H9 (cell line): ENCODE measurements around the gene CERK. TPM values are rescaled to one million over a fixed set of nuclear protein-coding genes. Genes with fewer than 3 reads are reported as not detected.

Experiments used
- DNase-seq: peaks from one replicate; pipeline ENCODE4 v3.0.0-alpha.2; 2017
- H2AFZ ChIP-seq: one replicate; pipeline ENCODE4 v1.6.1; 2013; ENCODE audit warnings: mild to moderate bottlenecking, low read length, control low read depth, moderate library complexity
- H2AK5ac ChIP-seq: 2 replicates; pipeline ENCODE4 v1.6.1; 2013; ENCODE audit warnings: low read length, control low read depth, mixed read lengths; ENCODE audit not compliant: insufficient read length
- H2BK120ac ChIP-seq: one replicate; pipeline ENCODE4 v1.6.1; 2013; ENCODE audit warnings: low read depth, mild to moderate bottlenecking, low read length, control low read depth, inconsistent platforms; ENCODE audit not compliant: poor library complexity, severe bottlenecking
- H2BK12ac ChIP-seq: 2 replicates; pipeline ENCODE4 v1.6.1; 2013; ENCODE audit warnings: low read length, control low read depth, mixed read lengths, low read depth; ENCODE audit not compliant: insufficient read length
- H2BK15ac ChIP-seq: 2 replicates; pipeline ENCODE4 v1.6.1; 2013; ENCODE audit warnings: low read depth, low read length, control low read depth
- H2BK20ac ChIP-seq: one replicate; pipeline ENCODE4 v1.6.1; 2013; ENCODE audit warnings: low read depth, mild to moderate bottlenecking, low read length, control low read depth, inconsistent platforms; ENCODE audit not compliant: poor library complexity, severe bottlenecking
- H2BK5ac ChIP-seq: 2 replicates; pipeline ENCODE4 v1.6.1; 2013; ENCODE audit warnings: low read length, control low read depth, mixed read lengths; ENCODE audit not compliant: insufficient read length
- H3K14ac ChIP-seq: 2 replicates; pipeline ENCODE4 v1.6.1; 2013; ENCODE audit warnings: low read length, control low read depth; ENCODE audit not compliant: insufficient read depth
- H3K18ac ChIP-seq: 2 replicates; pipeline ENCODE4 v1.6.1; 2013; ENCODE audit warnings: low read depth, mild to moderate bottlenecking, mixed read lengths, low read length, control low read depth; ENCODE audit not compliant: insufficient read length
- H3K23ac ChIP-seq: 2 replicates; pipeline ENCODE4 v1.6.1; 2013; ENCODE audit warnings: low read length, control low read depth, mixed read lengths, low read depth; ENCODE audit not compliant: insufficient read length
- H3K23me2 ChIP-seq: 2 replicates; pipeline ENCODE4 v1.6.1; 2013; ENCODE audit warnings: low read depth, mild to moderate bottlenecking, mixed read lengths, low read length, control low read depth; ENCODE audit not compliant: insufficient read length, poor library complexity, severe bottlenecking
- H3K27ac ChIP-seq: 2 replicates; pipeline ENCODE4 v1.5.1; 2013; ENCODE audit warnings: low read length, control low read depth, mixed read lengths, low read depth; ENCODE audit not compliant: insufficient read length
- H3K27me3 ChIP-seq: 2 replicates; pipeline ENCODE4 v1.6.1; 2013; ENCODE audit warnings: low read length, control low read depth, inconsistent platforms; ENCODE audit not compliant: insufficient read depth
- H3K4ac ChIP-seq: 2 replicates; pipeline ENCODE4 v1.6.1; 2013; ENCODE audit warnings: low read depth, mild to moderate bottlenecking, control low read depth, inconsistent platforms, low read length, moderate library complexity
- H3K4me1 ChIP-seq: 2 replicates; pipeline ENCODE4 v1.6.1; 2013; ENCODE audit warnings: low read length, control low read depth, inconsistent platforms; ENCODE audit not compliant: insufficient read depth
- H3K4me2 ChIP-seq: 2 replicates; pipeline ENCODE4 v1.6.1; 2013; ENCODE audit warnings: low read length, control low read depth, mixed read lengths; ENCODE audit not compliant: insufficient read length, insufficient read depth
- H3K56ac ChIP-seq: 2 replicates; pipeline ENCODE4 v1.6.1; 2013; ENCODE audit warnings: low read depth, mild to moderate bottlenecking, mixed read lengths, low read length, control low read depth; ENCODE audit not compliant: insufficient read length
- H3K79me1 ChIP-seq: 2 replicates; pipeline ENCODE4 v1.6.1; 2013; ENCODE audit warnings: low read depth, mild to moderate bottlenecking, moderate library complexity, low read length, control low read depth, inconsistent platforms; ENCODE audit not compliant: insufficient read depth, poor library complexity, severe bottlenecking
- H3K79me2 ChIP-seq: 2 replicates; pipeline ENCODE4 v1.6.1; 2013; ENCODE audit warnings: low read length, control low read depth, inconsistent platforms; ENCODE audit not compliant: insufficient read depth
- H3K9ac ChIP-seq: 2 replicates; pipeline ENCODE4 v1.6.1; 2013; ENCODE audit warnings: low read length, control low read depth, mixed read lengths; ENCODE audit not compliant: insufficient read length; ENCODE audit errors: extremely low read depth
- H3K9me3 ChIP-seq: one replicate; pipeline ENCODE4 v1.6.1; 2013; ENCODE audit warnings: low read depth, low read length, inconsistent platforms; ENCODE audit not compliant: control insufficient read depth
- H3T11ph ChIP-seq: one replicate; pipeline ENCODE4 v1.6.1; 2013; ENCODE audit warnings: mild to moderate bottlenecking, low read length, control low read depth, inconsistent platforms
- H4K20me1 ChIP-seq: one replicate; pipeline ENCODE4 v1.6.1; 2013; ENCODE audit not compliant: control insufficient read depth, insufficient read length, insufficient read depth
- H4K5ac ChIP-seq: 2 replicates; pipeline ENCODE4 v1.6.1; 2013; ENCODE audit warnings: low read depth, mild to moderate bottlenecking, mixed read lengths, low read length, control low read depth; ENCODE audit not compliant: insufficient read length
- H4K8ac ChIP-seq: replicated peaks from 2 replicates; pipeline ENCODE4 v1.6.1; 2013; ENCODE audit warnings: low read length, control low read depth, mixed read lengths, low read depth; ENCODE audit not compliant: insufficient read length
- H4K91ac ChIP-seq: 2 replicates; pipeline ENCODE4 v1.6.1; 2013; ENCODE audit warnings: low read depth, mild to moderate bottlenecking, moderate library complexity, mixed read lengths, low read length, control low read depth; ENCODE audit not compliant: insufficient read length
- H3K27ac Mint-ChIP-seq, 3 experiments: 2 replicates in 2 of 3; 3 replicates in 1 of 3; pipeline ENCODE4 v1.8.0; 2020 to 2021; ENCODE audit warnings: mixed read lengths in 3 of 3, mild to moderate bottlenecking in 1 of 3, moderate library complexity in 1 of 3
- H3K27me3 Mint-ChIP-seq: 2 replicates; pipeline ENCODE4 v1.8.0; 2021; ENCODE audit warnings: low read depth, mild to moderate bottlenecking, moderate library complexity, mixed read lengths
- H3K36me3 Mint-ChIP-seq, 3 experiments: 2 replicates in 2 of 3; 3 replicates in 1 of 3; pipeline ENCODE4 v1.8.0; 2020 to 2021; ENCODE audit warnings: low read depth in 3 of 3, mixed read lengths in 3 of 3; ENCODE audit not compliant: insufficient read depth in 1 of 3
- H3K4me1 Mint-ChIP-seq, 2 experiments: 2 replicates each; pipeline ENCODE4 v1.8.0; 2020; ENCODE audit warnings: mixed read lengths in 2 of 2
- H3K4me3 Mint-ChIP-seq, 2 experiments: 2 replicates in 1 of 2; 3 replicates in 1 of 2; pipeline ENCODE4 v1.8.0; 2020 to 2021; ENCODE audit warnings: mild to moderate bottlenecking in 2 of 2, mixed read lengths in 2 of 2, moderate library complexity in 1 of 2
- H3K9me3 Mint-ChIP-seq, 2 experiments: 2 replicates in 1 of 2; 3 replicates in 1 of 2; pipeline ENCODE4 v1.8.0; 2020; ENCODE audit warnings: mild to moderate bottlenecking in 2 of 2, mixed read lengths in 2 of 2, moderate library complexity in 1 of 2
- WGBS: extraction: QIAGEN DNeasy Blood & Tissue Kit; methylation state at CpG from one replicate; pipeline ENCODE4 v1.1.7; 2013; ENCODE audit warnings: missing lambda C conversion rate, low lambda C conversion rate, mixed read lengths; ENCODE audit not compliant: insufficient read length; ENCODE audit errors: extremely low coverage; 5-methylcytosine and 5-hydroxymethylcytosine counted together
- total RNA-seq: library from RNA; stranded (reverse); gene quantifications from 2 replicates; pipeline ENCODE4 v1.2.1, GENCODE V29; 2021
- TF ChIP-seq, protein P1 (sequence below): fragments of 200-600 bp; sonication (generic); conservative IDR thresholded peaks from 3 replicates; pipeline ENCODE4 v1.8.0; 2021; ENCODE audit warnings: antibody characterized with exemption, mild to moderate bottlenecking

CERK gene
- total RNA-seq, 1 experiment from 2014 or later, result 47.1 TPM

DNA sequence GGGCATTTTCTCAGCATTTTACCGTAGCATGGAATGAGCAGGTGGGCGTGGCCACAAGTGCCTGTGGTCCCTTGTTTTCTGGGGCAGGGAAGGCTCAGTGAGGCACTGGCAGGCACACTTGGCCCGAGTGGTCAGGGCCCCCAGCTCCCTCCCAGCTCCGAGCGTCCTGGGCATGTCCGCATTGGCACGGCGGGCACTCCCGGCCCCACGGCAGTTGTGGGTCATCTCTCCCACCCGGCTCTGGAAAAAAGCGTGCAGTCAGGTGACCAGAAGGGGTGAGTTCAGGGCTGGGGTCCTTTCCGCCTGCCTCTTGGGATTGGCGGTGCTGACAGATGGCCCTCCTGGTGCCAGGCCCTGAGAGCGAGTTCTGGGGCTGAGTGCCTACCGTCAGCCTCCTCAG is 62.1 kb downstream of the CERK start:
- no peak overlapping the region for H2AK5ac ChIP-seq
- H2BK120ac ChIP-seq, result no peak overlapping the region
- no peaks in the 10 kb centered on the region for H4K20me1 ChIP-seq
- H3K14ac ChIP-seq, result no peak overlapping the region
- H3K56ac ChIP-seq, result no peak overlapping the region
- H2BK15ac ChIP-seq, result no peak overlapping the region
- H3K79me1 ChIP-seq, result no peaks in the 10 kb centered on the region
- no peak overlapping the region for H4K91ac ChIP-seq
- TF ChIP-seq, protein P1, sequence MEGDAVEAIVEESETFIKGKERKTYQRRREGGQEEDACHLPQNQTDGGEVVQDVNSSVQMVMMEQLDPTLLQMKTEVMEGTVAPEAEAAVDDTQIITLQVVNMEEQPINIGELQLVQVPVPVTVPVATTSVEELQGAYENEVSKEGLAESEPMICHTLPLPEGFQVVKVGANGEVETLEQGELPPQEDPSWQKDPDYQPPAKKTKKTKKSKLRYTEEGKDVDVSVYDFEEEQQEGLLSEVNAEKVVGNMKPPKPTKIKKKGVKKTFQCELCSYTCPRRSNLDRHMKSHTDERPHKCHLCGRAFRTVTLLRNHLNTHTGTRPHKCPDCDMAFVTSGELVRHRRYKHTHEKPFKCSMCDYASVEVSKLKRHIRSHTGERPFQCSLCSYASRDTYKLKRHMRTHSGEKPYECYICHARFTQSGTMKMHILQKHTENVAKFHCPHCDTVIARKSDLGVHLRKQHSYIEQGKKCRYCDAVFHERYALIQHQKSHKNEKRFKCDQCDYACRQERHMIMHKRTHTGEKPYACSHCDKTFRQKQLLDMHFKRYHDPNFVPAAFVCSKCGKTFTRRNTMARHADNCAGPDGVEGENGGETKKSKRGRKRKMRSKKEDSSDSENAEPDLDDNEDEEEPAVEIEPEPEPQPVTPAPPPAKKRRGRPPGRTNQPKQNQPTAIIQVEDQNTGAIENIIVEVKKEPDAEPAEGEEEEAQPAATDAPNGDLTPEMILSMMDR, result no peak
- H3K4me1 ChIP-seq, result no peaks in the 10 kb centered on the region
- no CpG with 5 or more reads among the region's 16 CpGs for WGBS
- H4K8ac ChIP-seq, result no peak overlapping the region
- H3T11ph ChIP-seq, result no peak overlapping the region
- H3K23me2 ChIP-seq, result no peaks in the 10 kb centered on the region
- Mint-ChIP-seq H3K27ac (no peak overlapping the region), H3K4me3 (no peak overlapping the region), H3K9me3 (no peaks in the 10 kb centered on the region), H3K36me3 (peaks cover 0 to 3% (median 0%) of the 10 kb centered on the region in 3 experiments; a peak in 1 of 7 replicates), H3K27me3 (no peaks in the 10 kb centered on the region), H3K4me1 (no peaks in the 10 kb centered on the region)
- no peak overlapping the region for H2AFZ ChIP-seq
- no peak overlapping the region for H2BK5ac ChIP-seq
- H3K4me2 ChIP-seq, result no peak overlapping the region
- no peaks in the 10 kb centered on the region for H3K79me2 ChIP-seq
- H3K9me3 ChIP-seq, result no peaks in the 10 kb centered on the region
- H2BK20ac ChIP-seq, result no peak overlapping the region
- H3K9ac ChIP-seq, result no peak overlapping the region
- DNase-seq, result no peak
- H4K5ac ChIP-seq, result no peak overlapping the region
- H2BK12ac ChIP-seq, result no peak overlapping the region
- no peak overlapping the region for H3K18ac ChIP-seq
- H3K4ac ChIP-seq, result no peak overlapping the region
- no peak overlapping the region for H3K23ac ChIP-seq
- no peak overlapping the region for H3K27ac ChIP-seq
- H3K27me3 ChIP-seq, result no peaks in the 10 kb centered on the region
